B cell (primary cell): Measurements from ENCODE around the gene OR5M10.

Experiments
- EZH2 ChIP-seq: IDR thresholded peaks from 2 replicates; pipeline ENCODE4 v1.6.1; 2012; ENCODE audit warnings: borderline replicate concordance, low read depth, mild to moderate bottlenecking, moderate library complexity, low read length; ENCODE audit not compliant: insufficient read depth, poor library complexity, severe bottlenecking
- TF ChIP-seq, protein P1 (sequence below): fragments of 200-600 bp; IDR thresholded peaks from one replicate; pipeline ENCODE4 v1.8.0; 2022; ENCODE audit warnings: antibody characterized with exemption, mild to moderate bottlenecking

DNA sequence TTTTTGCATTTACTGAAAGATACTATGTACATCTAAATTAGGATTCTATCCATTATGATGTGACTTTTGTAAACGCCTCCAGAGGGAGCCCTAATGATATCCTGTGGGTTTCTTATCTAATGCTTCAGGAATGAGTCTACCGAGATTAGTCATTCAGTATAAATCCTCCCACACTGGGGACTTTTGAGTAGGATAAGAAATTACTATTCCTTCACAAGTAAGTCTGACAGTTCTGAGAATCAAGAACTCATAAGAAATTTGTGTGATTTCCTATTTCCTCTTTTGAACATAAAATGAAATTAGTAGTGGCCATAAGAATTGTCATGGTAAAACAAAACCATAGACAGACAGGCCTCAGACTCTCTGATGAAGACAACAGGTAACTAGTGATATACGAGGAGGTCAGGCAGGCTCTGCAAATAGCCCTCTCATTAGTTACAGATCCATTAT lies 47.2 kb upstream of the OR5M10 start:
- TF ChIP-seq, protein P1, sequence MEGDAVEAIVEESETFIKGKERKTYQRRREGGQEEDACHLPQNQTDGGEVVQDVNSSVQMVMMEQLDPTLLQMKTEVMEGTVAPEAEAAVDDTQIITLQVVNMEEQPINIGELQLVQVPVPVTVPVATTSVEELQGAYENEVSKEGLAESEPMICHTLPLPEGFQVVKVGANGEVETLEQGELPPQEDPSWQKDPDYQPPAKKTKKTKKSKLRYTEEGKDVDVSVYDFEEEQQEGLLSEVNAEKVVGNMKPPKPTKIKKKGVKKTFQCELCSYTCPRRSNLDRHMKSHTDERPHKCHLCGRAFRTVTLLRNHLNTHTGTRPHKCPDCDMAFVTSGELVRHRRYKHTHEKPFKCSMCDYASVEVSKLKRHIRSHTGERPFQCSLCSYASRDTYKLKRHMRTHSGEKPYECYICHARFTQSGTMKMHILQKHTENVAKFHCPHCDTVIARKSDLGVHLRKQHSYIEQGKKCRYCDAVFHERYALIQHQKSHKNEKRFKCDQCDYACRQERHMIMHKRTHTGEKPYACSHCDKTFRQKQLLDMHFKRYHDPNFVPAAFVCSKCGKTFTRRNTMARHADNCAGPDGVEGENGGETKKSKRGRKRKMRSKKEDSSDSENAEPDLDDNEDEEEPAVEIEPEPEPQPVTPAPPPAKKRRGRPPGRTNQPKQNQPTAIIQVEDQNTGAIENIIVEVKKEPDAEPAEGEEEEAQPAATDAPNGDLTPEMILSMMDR, result no peak
- TF ChIP-seq EZH2, result no peak
